Body of pancreas (tissue), 4 donors: Measurements from ENCODE around the gene SUPT4H1.

Experiments used
- CTCF ChIP-seq, 7 experiments: fragments of 450-650 bp in 4 of 7; fragments of 200-600 bp in 3 of 7; sonication (generic) in 3 of 7; IDR thresholded peaks; one replicate each; pipeline ENCODE4 v1.5.1; 2016 to 2019; ENCODE audit warnings: antibody characterized with exemption in 7 of 7
- POLR2A ChIP-seq, 3 donors: fragments of 450-650 bp; IDR thresholded peaks; one replicate each; pipeline ENCODE4 v1.6.1; 2016; ENCODE audit warnings: antibody characterized with exemption in 3 of 3, mild to moderate bottlenecking in 2 of 3

- TF ChIP-seq CTCF (IDR thresholded peaks at IDR 0.05): no peak
- TF ChIP-seq POLR2A (IDR thresholded peaks at IDR 0.05): no peak
These were observed 819 bp downstream of the SUPT4H1 start for GRCh38 chr17:58351182-58351581.
